ENCODE results near the gene WBP2NL.
"Not testable (repeated sequence)": the region's sequence is repeated elsewhere in the genome, so short reads cannot be mapped to it uniquely, and the experiment has no call there.

Gene WBP2NL

GRCh38 chr22:42039271-42039670 lies 40.7 kb downstream of the WBP2NL start:
- DNase-seq = no peak

GRCh38 chr22:42041784-42042183 lies 43.2 kb downstream of the WBP2NL start:
- no peak for DNase-seq

GRCh38 chr22:42050641-42051180 lies 52.1 kb downstream of the WBP2NL start:
- no peak for DNase-seq

- DNase-seq = no peak
Measured at GRCh38 chr22:42052765-42053164, 54.2 kb downstream of the WBP2NL start.

GRCh38 chr22:42056757-42057511 lies 58.3 kb downstream of the WBP2NL start:
- DNase-seq = no peak

GRCh38 chr22:42060489-42060888 lies 61.9 kb downstream of the WBP2NL start:
- no peak for DNase-seq

- no peak for DNase-seq
Measured at GRCh38 chr22:42061041-42061440, 62.5 kb downstream of the WBP2NL start.

- no peak for DNase-seq
Measured at GRCh38 chr22:42062506-42063170, 64.0 kb downstream of the WBP2NL start.

GRCh38 chr22:42064629-42065028 lies 66.0 kb downstream of the WBP2NL start:
- DNase-seq = no peak

- no peak for DNase-seq
Measured at GRCh38 chr22:42065438-42066125, 67.0 kb downstream of the WBP2NL start.

- no peak for DNase-seq
Measured at GRCh38 chr22:42066126-42066761, 67.7 kb downstream of the WBP2NL start.

GRCh38 chr22:42066937-42067336 lies 68.3 kb downstream of the WBP2NL start:
- DNase-seq = no peak

- no peak for DNase-seq
Measured at GRCh38 chr22:42067671-42068251, 69.2 kb downstream of the WBP2NL start.

GRCh38 chr22:42068291-42068690 lies 69.7 kb downstream of the WBP2NL start:
- no peak for DNase-seq

GRCh38 chr22:42069801-42070516 lies 71.4 kb downstream of the WBP2NL start:
- DNase-seq = no peak

GRCh38 chr22:42070517-42071422 lies 72.2 kb downstream of the WBP2NL start, which contains the start of gene NAGA:
TSS of gene NAGA (minus strand) at chr22:42070812. CDS start at chr22:42070297, 515 bp downstream.
- DNase-seq = peak; percentile 92

GRCh38 chr22:42071508-42071907 lies 72.9 kb downstream of the WBP2NL start:
- not testable (repeated sequence) for DNase-seq

GRCh38 chr22:42072606-42073330 lies 74.2 kb downstream of the WBP2NL start:
- DNase-seq = no peak

- no peak for DNase-seq
Measured at GRCh38 chr22:42073621-42074041, 75.0 kb downstream of the WBP2NL start.

All from NCI-H748 treated with DMSO at 0.1 percent for 48 hours (cell line).